Panc1 (cell line): ENCODE measurements around the gene TANGO6. TPM values are rescaled to one million over a fixed set of nuclear protein-coding genes. Genes with fewer than 3 reads are reported as not detected.

Experiments used
- ATAC-seq: fragments of 200-7000 bp; cut with Tn5 transposase; 2 replicates; pipeline ENCODE4 v1.9.1; 2020; ENCODE audit warnings: mild to moderate bottlenecking, moderate library complexity
- BruUV-seq: library from RNA; stranded (reverse); fragments of 400-500 nt; replicated peaks from 2 replicates; lab custom pipeline; 2021; lab: Mats Ljungman, UMichigan
- CTCF ChIA-PET: fragments of 300-600 bp; sonication (Branson Sonifier 250); formaldehyde crosslinking; loops from one replicate; lab custom pipeline; 2022; ENCODE audit warnings: antibody characterized with exemption; lab: Charles Lee
- POLR2A ChIA-PET: fragments of 300-600 bp; sonication (Branson Sonifier 250); formaldehyde crosslinking; loops from one replicate; lab custom pipeline; 2022; ENCODE audit warnings: antibody characterized with exemption; lab: Charles Lee
- DNase-seq: peaks from one replicate; pipeline ENCODE4 v3.0.0-alpha.2; 2010; ENCODE audit warnings: low read depth, low spot score
- H3K27ac ChIP-seq: 2 replicates; pipeline ENCODE4 v1.5.1; 2011; ENCODE audit warnings: mild to moderate bottlenecking, low read length, inconsistent platforms
- H3K27me3 ChIP-seq: fragments of 200-500 bp; sonication (Bioruptor generic); 2 replicates; pipeline ENCODE4 v1.6.0; 2014; ENCODE audit warnings: low read length, inconsistent platforms; ENCODE audit not compliant: control insufficient read depth, insufficient read depth
- H3K36me3 ChIP-seq: fragments of 200-500 bp; sonication (Bioruptor generic); 2 replicates; pipeline ENCODE4 v1.5.1; 2014; ENCODE audit warnings: inconsistent platforms, mild to moderate bottlenecking, low read length, moderate library complexity; ENCODE audit not compliant: control insufficient read depth, insufficient read depth
- H3K4me1 ChIP-seq: 2 replicates; pipeline ENCODE4 v1.5.1; 2011; ENCODE audit warnings: inconsistent platforms, mild to moderate bottlenecking, low read length, moderate library complexity; ENCODE audit not compliant: control insufficient read depth, insufficient read depth
- H3K4me3 ChIP-seq, 2 experiments: 2 replicates each; pipeline ENCODE4 v1.5.1; 2011 to 2012; ENCODE audit warnings: low read depth in 2 of 2, low read length in 2 of 2, mild to moderate bottlenecking in 2 of 2, inconsistent platforms in 1 of 2, moderate library complexity in 1 of 2
- H3K9me3 ChIP-seq: fragments of 200-500 bp; sonication (Bioruptor generic); 2 replicates; pipeline ENCODE4 v1.5.1; 2014; ENCODE audit warnings: low read depth, mild to moderate bottlenecking, inconsistent platforms, low read length, moderate library complexity; ENCODE audit not compliant: control insufficient read depth, insufficient read depth
- POLR2AphosphoS5 ChIP-seq: IDR thresholded peaks from 2 replicates; pipeline ENCODE4 v1.6.1; 2012; ENCODE audit warnings: mild to moderate bottlenecking, low read depth, low read length, moderate library complexity
- SIN3A ChIP-seq: IDR thresholded peaks from 2 replicates; pipeline ENCODE4 v1.6.1; 2012; ENCODE audit warnings: low read depth, mild to moderate bottlenecking, low read length, moderate library complexity, borderline replicate concordance; ENCODE audit not compliant: insufficient read depth
- TCF7L2 ChIP-seq: IDR thresholded peaks from 2 replicates; pipeline ENCODE4 v1.6.1; 2011; ENCODE audit warnings: mild to moderate bottlenecking, low read depth, low read length, inconsistent platforms
- in situ Hi-C: cut with HindIII; loops from 2 replicates; pipeline ENCODE4 v1.10.0; 2016; ENCODE audit warnings: low sequenced_read_pairs, low pct_unique_long_range_greater_than_20kb
- intact Hi-C: fragments of 100-400 bp; cut with micrococcal nuclease; formaldehyde crosslinking; loops from one replicate; pipeline ENCODE4 v1.10.0; 2022; ENCODE audit not compliant: unreplicated experiment
- total RNA-seq: library from RNA; stranded (reverse); gene quantifications from one replicate; pipeline ENCODE4 v1.2.1, GENCODE V29; 2021; ENCODE audit not compliant: unreplicated experiment
- TF ChIP-seq, protein P1 (sequence below), 2 experiments: IDR thresholded peaks; 2 replicates each; pipeline ENCODE4 v1.6.1; 2011 to 2012; ENCODE audit warnings: low read depth in 2 of 2, control low read depth in 1 of 2, low read length in 1 of 2, mild to moderate bottlenecking in 1 of 2, moderate library complexity in 1 of 2; ENCODE audit not compliant: insufficient read depth in 1 of 2
- TF ChIP-seq, protein P2 (sequence below): fragments of 450-650 bp; IDR thresholded peaks from 2 replicates; pipeline ENCODE4 v1.5.1; 2017; ENCODE audit warnings: mild to moderate bottlenecking

The TANGO6 gene
- total RNA-seq, 1 experiment from 2014 or later, result 11.0 TPM

DNA sequence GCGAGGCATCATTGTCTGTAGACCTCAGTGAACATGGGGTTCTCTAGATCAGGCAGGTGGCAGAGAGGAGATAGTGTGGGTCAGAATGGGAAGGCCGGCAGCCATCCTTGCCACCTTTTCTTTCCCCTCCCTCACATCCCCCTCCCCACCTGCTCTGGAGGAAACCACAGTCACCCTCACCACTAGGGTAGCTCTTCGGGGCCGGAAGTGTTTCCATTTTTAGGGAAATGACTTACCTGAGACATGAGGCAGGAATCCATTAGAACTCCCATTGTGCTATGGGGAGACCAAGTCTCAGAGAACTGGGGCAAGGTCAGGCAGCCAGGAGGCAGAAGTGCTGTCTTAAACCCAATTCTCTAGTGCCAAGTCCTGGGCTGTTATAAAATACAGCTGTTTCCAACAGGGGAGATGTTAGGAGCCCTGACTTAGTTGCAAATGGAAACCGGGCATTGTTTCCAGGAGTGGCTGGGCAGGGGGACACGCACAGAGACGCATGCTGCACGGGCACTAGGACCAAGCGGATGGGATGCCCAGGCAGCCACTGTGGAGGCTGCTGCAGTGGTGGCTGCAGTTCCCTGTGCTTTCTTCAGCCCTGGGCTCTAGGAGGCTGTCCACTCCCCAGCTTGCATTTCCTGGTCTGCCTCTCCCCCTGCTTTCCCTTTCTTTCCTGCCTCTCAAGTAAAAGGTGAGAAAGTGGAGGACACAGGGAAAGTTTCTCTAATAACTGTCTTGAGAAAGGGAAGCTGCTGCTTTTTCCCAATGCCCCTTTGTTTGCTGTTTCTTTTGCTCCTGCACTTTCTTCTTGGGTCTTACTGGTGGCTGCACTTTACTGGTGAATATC lies 265.0 kb downstream of the TANGO6 start:
- Histone ChIP-seq H3K4me1 (peaks cover 19% of the 10 kb centered on the region), H3K4me3 (peak overlapping the region; percentile 58 to 64; a peak in 3 of 4 replicates), H3K27me3 (no peaks in the 10 kb centered on the region), H3K9me3 (no peaks in the 10 kb centered on the region), H3K27ac (no peak overlapping the region), H3K36me3 (no peaks in the 10 kb centered on the region)
- ChIA-PET POLR2A (no interaction called here), CTCF (no interaction called here)
- in situ Hi-C loops (no loop called here), intact Hi-C loops (loop anchor here (5.0 kb wide), 1 partner anchor 206 kb away; no protein-coding TSS in a partner anchor)
- DNase-seq, result no peak
- no peak for ATAC-seq
- no TSS peak for BruUV-seq
- TF ChIP-seq POLR2AphosphoS5 (no peak), SIN3A (no peak), TCF7L2 (no peak)
- TF ChIP-seq, protein P1, sequence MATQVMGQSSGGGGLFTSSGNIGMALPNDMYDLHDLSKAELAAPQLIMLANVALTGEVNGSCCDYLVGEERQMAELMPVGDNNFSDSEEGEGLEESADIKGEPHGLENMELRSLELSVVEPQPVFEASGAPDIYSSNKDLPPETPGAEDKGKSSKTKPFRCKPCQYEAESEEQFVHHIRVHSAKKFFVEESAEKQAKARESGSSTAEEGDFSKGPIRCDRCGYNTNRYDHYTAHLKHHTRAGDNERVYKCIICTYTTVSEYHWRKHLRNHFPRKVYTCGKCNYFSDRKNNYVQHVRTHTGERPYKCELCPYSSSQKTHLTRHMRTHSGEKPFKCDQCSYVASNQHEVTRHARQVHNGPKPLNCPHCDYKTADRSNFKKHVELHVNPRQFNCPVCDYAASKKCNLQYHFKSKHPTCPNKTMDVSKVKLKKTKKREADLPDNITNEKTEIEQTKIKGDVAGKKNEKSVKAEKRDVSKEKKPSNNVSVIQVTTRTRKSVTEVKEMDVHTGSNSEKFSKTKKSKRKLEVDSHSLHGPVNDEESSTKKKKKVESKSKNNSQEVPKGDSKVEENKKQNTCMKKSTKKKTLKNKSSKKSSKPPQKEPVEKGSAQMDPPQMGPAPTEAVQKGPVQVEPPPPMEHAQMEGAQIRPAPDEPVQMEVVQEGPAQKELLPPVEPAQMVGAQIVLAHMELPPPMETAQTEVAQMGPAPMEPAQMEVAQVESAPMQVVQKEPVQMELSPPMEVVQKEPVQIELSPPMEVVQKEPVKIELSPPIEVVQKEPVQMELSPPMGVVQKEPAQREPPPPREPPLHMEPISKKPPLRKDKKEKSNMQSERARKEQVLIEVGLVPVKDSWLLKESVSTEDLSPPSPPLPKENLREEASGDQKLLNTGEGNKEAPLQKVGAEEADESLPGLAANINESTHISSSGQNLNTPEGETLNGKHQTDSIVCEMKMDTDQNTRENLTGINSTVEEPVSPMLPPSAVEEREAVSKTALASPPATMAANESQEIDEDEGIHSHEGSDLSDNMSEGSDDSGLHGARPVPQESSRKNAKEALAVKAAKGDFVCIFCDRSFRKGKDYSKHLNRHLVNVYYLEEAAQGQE (IDR thresholded peaks at IDR 0.05; ENCODE audit: insufficient read depth in 1 of 2, low read depth in 2 of 2, low read length in 1 of 2), result no peak
- TF ChIP-seq, protein P2, sequence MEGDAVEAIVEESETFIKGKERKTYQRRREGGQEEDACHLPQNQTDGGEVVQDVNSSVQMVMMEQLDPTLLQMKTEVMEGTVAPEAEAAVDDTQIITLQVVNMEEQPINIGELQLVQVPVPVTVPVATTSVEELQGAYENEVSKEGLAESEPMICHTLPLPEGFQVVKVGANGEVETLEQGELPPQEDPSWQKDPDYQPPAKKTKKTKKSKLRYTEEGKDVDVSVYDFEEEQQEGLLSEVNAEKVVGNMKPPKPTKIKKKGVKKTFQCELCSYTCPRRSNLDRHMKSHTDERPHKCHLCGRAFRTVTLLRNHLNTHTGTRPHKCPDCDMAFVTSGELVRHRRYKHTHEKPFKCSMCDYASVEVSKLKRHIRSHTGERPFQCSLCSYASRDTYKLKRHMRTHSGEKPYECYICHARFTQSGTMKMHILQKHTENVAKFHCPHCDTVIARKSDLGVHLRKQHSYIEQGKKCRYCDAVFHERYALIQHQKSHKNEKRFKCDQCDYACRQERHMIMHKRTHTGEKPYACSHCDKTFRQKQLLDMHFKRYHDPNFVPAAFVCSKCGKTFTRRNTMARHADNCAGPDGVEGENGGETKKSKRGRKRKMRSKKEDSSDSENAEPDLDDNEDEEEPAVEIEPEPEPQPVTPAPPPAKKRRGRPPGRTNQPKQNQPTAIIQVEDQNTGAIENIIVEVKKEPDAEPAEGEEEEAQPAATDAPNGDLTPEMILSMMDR, result no peak

DNA sequence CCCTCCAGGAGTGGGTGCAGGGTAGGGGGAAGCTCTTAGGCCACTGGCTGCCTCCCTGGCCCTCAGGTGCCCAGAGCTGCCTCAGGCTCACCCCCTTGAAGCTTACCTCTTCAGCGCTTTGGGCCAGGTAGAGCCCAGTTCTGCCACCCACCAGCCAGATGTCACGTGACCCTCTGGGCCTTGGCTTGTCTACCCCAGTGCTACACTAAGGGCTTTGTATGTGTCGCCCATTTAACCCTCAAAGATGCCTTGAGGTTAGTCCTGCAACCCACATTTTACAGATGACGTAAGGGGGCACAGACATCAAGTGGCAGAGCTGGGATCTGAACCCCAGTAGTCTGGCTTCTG lies 265.5 kb downstream of the TANGO6 start:
- CTCF ChIA-PET, result no interaction called here
- BruUV-seq, result no TSS peak
- in situ Hi-C loops (no loop called here), intact Hi-C loops (loop anchor here (5.0 kb wide), 1 partner anchor 207 kb away; no protein-coding TSS in a partner anchor)
- POLR2A ChIA-PET, result no interaction called here
- TF ChIP-seq, protein P2, result no peak
- TF ChIP-seq TCF7L2 (no peak), SIN3A (no peak), POLR2AphosphoS5 (no peak)
- TF ChIP-seq, protein P1 (IDR thresholded peaks at IDR 0.05; ENCODE audit: insufficient read depth in 1 of 2, low read depth in 2 of 2, low read length in 1 of 2), result no peak
- H3K4me1 ChIP-seq, result peaks cover 19% of the 10 kb centered on the region
- no peak overlapping the region for H3K27ac ChIP-seq
- ATAC-seq (no peak), DNase-seq (no peak)
- no peaks in the 10 kb centered on the region for H3K36me3 ChIP-seq
- H3K4me3 ChIP-seq, result no peak overlapping the region; a peak in 1 of 4 replicates
- no peaks in the 10 kb centered on the region for H3K9me3 ChIP-seq
- no peaks in the 10 kb centered on the region for H3K27me3 ChIP-seq
